GM23338 (cell line): Measurements from ENCODE around the gene SEC16A.

ENCODE experiments used
- CREB1 ChIP-seq: fragments of 250-450 bp; sonication (Bioruptor Pico); IDR thresholded peaks from 2 replicates; pipeline ENCODE4 v1.5.0; 2020; ENCODE audit warnings: low read depth, mild to moderate bottlenecking, moderate library complexity
- EZH2phosphoT487 ChIP-seq: fragments of 200-600 bp; sonication (generic); IDR thresholded peaks from one replicate; pipeline ENCODE4 v1.8.1; 2018; ENCODE audit warnings: antibody characterized with exemption; ENCODE audit not compliant: unreplicated experiment
- NANOG ChIP-seq: IDR thresholded peaks from 2 replicates; pipeline ENCODE4 v1.6.1; 2016; ENCODE audit warnings: antibody characterized with exemption, borderline replicate concordance
- STAT1 ChIP-seq: IDR thresholded peaks from one replicate; pipeline ENCODE4 v1.6.1; 2016; ENCODE audit warnings: antibody characterized with exemption; ENCODE audit not compliant: unreplicated experiment

DNA sequence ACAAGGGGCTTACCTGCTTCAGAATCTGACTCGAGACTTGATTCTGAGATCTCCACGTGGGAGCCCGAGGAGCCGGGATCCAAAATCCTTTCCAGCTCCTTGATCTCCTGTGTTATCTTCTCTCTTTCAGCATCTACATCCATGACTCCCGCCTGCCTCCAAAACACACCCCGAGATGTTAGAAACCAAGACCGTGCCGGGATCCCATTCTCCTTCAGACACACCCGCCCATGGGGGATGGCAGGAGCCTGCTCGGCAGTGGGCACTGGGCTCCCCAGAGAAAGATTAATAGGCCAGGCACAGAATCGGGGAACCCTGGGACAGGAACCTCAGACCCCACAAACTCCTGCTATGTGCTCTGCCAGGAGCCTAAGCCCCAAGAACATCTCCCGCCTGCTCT is 84.6 kb downstream of the SEC16A start:
- TF ChIP-seq NANOG (no peak), EZH2phosphoT487 (no peak), STAT1 (no peak), CREB1 (CRISPR knock-in tag) (no peak)
